WI38 (cell line): ENCODE measurements around the gene ZNF668.

Experiments
- H3K4me3 ChIP-seq: 2 replicates; pipeline ENCODE4 v1.5.1; 2011; ENCODE audit warnings: low read depth, mild to moderate bottlenecking, control low read depth, low read length
- CTCF ChIP-seq: IDR thresholded peaks from 2 replicates; pipeline ENCODE4 v1.5.1; 2012; ENCODE audit warnings: low read depth, mild to moderate bottlenecking, control low read depth, low read length

The ZNF668 gene

GRCh38 chr16:31043352-31043751 lies 30.7 kb downstream of the ZNF668 start:
- TF ChIP-seq CTCF: no peak
- no peak overlapping the region for H3K4me3 ChIP-seq

- no peak for TF ChIP-seq CTCF
- no peak overlapping the region for H3K4me3 ChIP-seq
Observed at GRCh38 chr16:31042866-31043265, 31.2 kb downstream of the ZNF668 start.

DNA sequence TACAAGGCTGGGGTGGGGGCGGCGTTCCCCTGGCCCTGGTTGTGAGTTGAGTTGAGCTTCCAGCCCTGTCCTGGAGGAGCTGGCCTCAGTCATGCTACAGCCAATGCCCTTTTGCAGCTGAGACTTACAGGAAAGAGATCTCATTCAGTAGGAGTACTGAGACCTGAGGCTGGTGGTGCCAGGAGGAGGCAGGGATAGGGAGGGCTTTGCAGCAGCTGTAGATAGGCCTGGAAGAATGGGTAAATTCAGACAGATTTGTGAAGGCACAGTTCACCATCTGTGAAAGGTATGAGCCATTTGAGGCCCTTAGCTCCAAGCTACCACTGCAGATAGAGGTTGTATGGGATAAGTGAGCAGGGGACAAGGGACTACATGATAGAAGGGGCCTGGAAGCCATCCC lies 35.0 kb downstream of the ZNF668 start:
- no peak for TF ChIP-seq CTCF
- H3K4me3 ChIP-seq: no peak overlapping the region

GRCh38 chr16:31036691-31037090 lies 37.3 kb downstream of the ZNF668 start:
- no peak for TF ChIP-seq CTCF

DNA sequence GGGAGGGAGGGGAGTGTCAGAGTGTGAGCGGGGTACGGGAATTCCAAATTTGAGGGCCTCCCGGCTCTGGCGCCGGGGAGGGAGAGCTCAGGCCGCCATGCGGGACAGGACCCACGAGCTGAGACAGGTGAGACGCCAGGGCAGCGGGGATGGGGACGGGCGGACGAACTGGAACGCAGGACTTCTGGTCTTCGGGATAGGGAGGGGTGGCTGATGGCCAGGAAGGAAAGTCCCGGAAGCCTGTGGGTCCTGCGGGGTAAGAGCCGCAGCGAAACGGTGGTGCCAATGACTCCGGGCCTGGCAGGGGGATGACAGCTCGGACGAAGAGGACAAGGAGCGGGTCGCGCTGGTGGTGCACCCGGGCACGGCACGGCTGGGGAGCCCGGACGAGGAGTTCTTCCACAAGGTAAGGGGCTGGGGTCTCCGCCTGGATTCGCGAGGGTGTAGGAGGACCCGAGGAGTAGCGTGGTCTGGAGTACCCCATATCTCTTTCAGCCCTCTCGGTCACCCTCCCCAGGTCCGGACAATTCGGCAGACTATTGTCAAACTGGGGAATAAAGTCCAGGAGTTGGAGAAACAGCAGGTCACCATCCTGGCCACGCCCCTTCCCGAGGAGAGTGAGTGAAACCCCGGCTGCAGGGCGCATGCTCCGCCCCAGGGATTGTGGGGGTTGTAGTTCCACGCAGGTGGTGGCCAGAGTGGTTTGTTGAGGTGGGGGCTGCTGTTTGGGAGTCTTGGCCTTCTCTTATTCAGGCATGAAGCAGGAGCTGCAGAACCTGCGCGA lies 40.1 kb downstream of the ZNF668 start:
- TF ChIP-seq CTCF: no peak
- peak overlapping the region; percentile 74 for H3K4me3 ChIP-seq

More at GRCh38 chr16:31036691-31037090, 37.3 kb downstream of the ZNF668 start:
- H3K4me3 ChIP-seq: no peak overlapping the region

GRCh38 chr16:31032736-31033708 lies 41.0 kb downstream of the ZNF668 start, which contains the start of gene STX4:
TSS of gene STX4 (plus strand) at chr16:31033558. CDS start at chr16:31033806, 248 bp downstream.
- H3K4me3 ChIP-seq: peak within 1 kb of the TSS; percentile 74
- TF ChIP-seq CTCF: no peak

DNA sequence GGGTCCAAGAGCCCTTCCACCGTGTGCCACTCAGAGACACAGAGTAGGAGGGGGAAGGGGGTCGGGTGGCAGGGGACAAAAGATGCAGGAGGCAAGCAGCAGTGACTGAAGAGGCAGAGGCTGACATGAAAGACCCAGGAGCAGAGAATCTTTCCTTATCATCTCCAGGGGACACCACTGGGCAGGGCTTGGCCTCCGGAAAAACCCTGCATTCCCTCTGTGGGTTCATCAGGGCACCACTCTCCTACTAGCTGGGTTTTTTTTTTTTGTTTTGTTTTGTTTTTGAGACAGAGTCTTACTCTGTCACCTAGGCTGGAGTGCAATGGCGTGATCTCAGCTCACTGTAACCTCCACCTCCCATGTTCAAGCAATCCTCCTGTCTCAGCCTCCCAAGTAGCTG lies 42.8 kb downstream of the ZNF668 start:
- TF ChIP-seq CTCF: no peak
- no peak overlapping the region for H3K4me3 ChIP-seq
